Measurements from ENCODE around the gene RNF208. TPM values are rescaled to one million over a fixed set of nuclear protein-coding genes. Genes with fewer than 3 reads are reported as not detected.

RNF208 gene
- total RNA-seq, 5 donors from 2014 or later (not counting 1 experiment from before 2014, with no cell fraction given) = 0.56 to 1.6 (median 1.5) TPM

DNA sequence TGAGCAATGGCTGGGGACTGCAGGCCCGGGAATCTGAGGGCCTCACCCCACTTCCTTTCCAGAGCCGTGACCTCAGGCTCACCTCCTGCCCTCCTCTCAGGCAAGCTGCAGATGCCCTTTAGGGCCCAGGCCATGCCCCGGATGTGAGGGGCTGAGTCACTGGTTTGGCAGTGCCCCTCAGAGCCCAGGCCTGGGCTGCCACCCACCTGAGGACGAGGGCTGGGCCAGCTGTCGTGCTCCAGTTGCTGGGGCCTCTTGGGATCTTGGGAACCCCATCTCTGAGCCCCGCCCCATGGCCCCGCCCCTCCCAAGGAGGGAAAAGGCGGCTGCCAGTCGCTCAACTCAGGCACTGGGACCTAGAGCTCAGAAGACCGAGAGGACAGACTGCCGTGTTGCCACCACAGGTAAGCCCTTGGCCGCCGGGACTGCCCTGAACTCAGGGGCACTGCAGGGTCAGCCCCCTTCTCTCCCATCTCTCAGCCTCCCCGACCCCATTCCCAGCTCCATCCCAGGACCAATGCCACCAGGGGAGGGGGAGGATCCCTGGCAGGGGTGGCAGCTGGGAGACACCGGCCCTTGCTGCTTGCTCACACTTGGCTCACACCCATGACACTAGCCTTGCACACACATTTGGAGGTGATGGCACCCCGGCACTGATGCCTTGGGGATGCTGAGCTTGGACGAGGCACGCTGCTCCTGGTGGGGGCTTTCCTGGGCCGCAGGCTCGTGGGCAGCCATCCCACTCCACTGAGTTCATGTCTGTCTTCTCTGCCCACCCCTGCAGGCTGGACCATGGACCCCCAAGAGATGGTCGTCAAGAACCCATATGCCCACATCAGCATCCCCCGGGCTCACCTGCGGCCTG, 3.0 kb upstream of the RNF208 start, which contains the start of gene CYSRT1:
TSS of gene CYSRT1 (plus strand) at position 345 of the 865 bp plus-strand sequence. CDS start at position 793, 448 bp downstream.
- DNase-seq (no peak), ATAC-seq (replicated peaks in 1 of 4) (no peak)
- Histone ChIP-seq H3K36me3 (ENCODE audit: control insufficient read depth in 2 of 2, extremely low read depth in 1 of 2, insufficient read depth in 1 of 2, low read length in 1 of 2) (no peaks in the 10 kb centered on the region), H3K27ac (ENCODE audit: low read length) (peak within 1 kb of the TSS; percentile 83), H3K27me3 (replicated peaks in 1 of 2; ENCODE audit: control insufficient read depth in 2 of 2, extremely low read depth in 1 of 2, insufficient read depth in 2 of 2, low read length in 1 of 2) (peaks cover 0 to 42% of the 10 kb centered on the region in 2 experiments), H3K4me3 (ENCODE audit: control insufficient read depth in 1 of 2, extremely low read depth in 1 of 2, low read length in 1 of 2) (peak within 1 kb of the TSS; percentile 71 to 79), H3K9me3 (no peaks in the 10 kb centered on the region), H3K4me1 (ENCODE audit: control insufficient read depth in 1 of 2, extremely low read depth in 1 of 2, insufficient read depth in 2 of 2, low read length in 2 of 2) (peaks cover 2 to 37% of the 10 kb centered on the region in 2 experiments)
- Mint-ChIP-seq H3K27ac (peak within 1 kb of the TSS; percentile 67 to 80), H3K9me3 (no peaks in the 10 kb centered on the region), H3K4me1 (peaks cover 6 to 8% (median 7%) of the 10 kb centered on the region in 3 donors), H3K27me3 (peaks cover 4 to 6% of the 10 kb centered on the region in 2 donors), H3K36me3 (no peaks in the 10 kb centered on the region), H3K4me3 (peak within 1 kb of the TSS; percentile 71 to 80 (median 79))
- 71% methylated on average over 14 of the region's 23 CpGs for WGBS (ENCODE audit: insufficient coverage)
- ChIA-PET CTCF (interaction anchor here in 1 of 2 donors (1.1 kb wide), 1 partner anchor 129 kb away, joined by 4 read pairs; no protein-coding TSS in a partner anchor), POLR2A (interaction anchor here in 1 of 2 donors (1.2 kb wide), 1 partner anchor 16 kb away, joined by 4 read pairs; the partner anchor contains the start of gene TUBB4B)

DNA sequence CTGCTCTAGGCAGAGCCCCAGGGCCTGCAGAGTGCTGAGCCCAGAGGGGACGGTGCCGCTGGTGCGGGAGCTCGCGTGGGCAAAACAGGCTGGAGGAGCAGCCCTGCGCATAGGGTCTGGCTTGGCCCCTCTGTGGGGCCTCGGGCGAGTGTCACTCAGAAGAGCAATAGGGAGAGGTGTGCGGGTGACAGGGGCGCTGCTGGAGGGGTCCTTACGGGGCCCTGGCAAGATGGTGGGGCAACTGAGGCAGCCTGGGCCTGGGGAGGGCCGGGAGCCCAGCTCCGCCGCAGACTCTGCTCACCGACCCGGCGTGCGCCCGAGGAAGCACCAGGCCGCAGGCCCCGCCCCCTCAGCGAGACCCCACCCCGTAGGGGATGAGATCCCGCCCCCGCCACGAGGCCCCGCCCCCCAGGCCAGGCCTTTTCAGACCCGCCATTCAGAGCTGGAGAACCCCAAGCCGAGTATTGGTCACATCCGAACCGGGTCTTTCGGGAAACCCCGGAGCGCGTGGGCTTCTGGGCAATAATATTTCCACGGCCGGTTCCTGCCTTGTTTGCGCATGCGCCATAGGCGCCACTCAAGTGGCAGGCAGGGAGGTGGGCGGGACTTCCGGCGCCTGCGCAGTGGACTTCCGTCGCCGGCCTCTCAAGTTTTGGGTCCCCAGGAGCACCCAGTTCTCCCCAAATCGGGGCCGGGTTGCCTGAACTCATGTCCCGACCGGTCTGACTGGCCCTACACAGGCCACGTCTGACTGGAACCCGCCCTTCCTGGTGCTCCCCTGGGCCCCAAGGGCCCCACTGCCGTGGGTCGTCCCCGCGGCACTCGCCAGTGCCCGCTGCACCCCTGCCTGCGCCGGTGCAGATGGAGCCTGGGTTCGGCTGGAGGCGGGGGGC, 1.3 kb upstream of the RNF208 start:
- H3K36me3 ChIP-seq (ENCODE audit: control insufficient read depth in 2 of 2, extremely low read depth in 1 of 2, insufficient read depth in 1 of 2, low read length in 1 of 2) = no peaks in the 10 kb centered on the region
- peak overlapping the region; percentile 76 to 79 for H3K4me3 ChIP-seq (ENCODE audit: control insufficient read depth in 1 of 2, extremely low read depth in 1 of 2, low read length in 1 of 2)
- POLR2A ChIA-PET = interaction anchor here (0.6 to 2.4 kb wide), 7 partner anchors 9 to 431 kb away, joined by 3 to 16 read pairs (median 6); partner anchors contain the start of gene TUBB4B (in 1 of the 2)
- H3K27ac Mint-ChIP-seq = peak overlapping the region; percentile 67 to 80
- H3K36me3 Mint-ChIP-seq = no peaks in the 10 kb centered on the region
- peak overlapping the region; percentile 71 to 80 (median 79) for H3K4me3 Mint-ChIP-seq
- WGBS (ENCODE audit: insufficient coverage) = 1% methylated on average over 57 of the region's 63 CpGs
- peaks cover 0 to 27% of the 10 kb centered on the region in 2 experiments for H3K27me3 ChIP-seq (replicated peaks in 1 of 2; ENCODE audit: control insufficient read depth in 2 of 2, extremely low read depth in 1 of 2, insufficient read depth in 2 of 2, low read length in 1 of 2)
- peak; percentile 94 to 99 (median 98) for DNase-seq
- CTCF ChIA-PET = interaction anchor here in 1 of 2 donors (0.6 to 2.0 kb wide), 9 partner anchors 13 to 497 kb away, joined by 3 to 9 read pairs (median 5); no protein-coding TSS in a partner anchor
- no peaks in the 10 kb centered on the region for H3K9me3 ChIP-seq
- peaks cover 6 to 8% (median 7%) of the 10 kb centered on the region in 3 donors for H3K4me1 Mint-ChIP-seq
- ATAC-seq (replicated peaks in 1 of 4) = peak; percentile 91 to 94 (median 92)
- H3K27me3 Mint-ChIP-seq = peaks cover 3 to 4% of the 10 kb centered on the region in 2 donors
- peaks cover 2 to 37% of the 10 kb centered on the region in 2 experiments for H3K4me1 ChIP-seq (ENCODE audit: control insufficient read depth in 1 of 2, extremely low read depth in 1 of 2, insufficient read depth in 2 of 2, low read length in 2 of 2)
- no peaks in the 10 kb centered on the region for H3K9me3 Mint-ChIP-seq
- peak overlapping the region; percentile 83 for H3K27ac ChIP-seq (ENCODE audit: low read length)

DNA sequence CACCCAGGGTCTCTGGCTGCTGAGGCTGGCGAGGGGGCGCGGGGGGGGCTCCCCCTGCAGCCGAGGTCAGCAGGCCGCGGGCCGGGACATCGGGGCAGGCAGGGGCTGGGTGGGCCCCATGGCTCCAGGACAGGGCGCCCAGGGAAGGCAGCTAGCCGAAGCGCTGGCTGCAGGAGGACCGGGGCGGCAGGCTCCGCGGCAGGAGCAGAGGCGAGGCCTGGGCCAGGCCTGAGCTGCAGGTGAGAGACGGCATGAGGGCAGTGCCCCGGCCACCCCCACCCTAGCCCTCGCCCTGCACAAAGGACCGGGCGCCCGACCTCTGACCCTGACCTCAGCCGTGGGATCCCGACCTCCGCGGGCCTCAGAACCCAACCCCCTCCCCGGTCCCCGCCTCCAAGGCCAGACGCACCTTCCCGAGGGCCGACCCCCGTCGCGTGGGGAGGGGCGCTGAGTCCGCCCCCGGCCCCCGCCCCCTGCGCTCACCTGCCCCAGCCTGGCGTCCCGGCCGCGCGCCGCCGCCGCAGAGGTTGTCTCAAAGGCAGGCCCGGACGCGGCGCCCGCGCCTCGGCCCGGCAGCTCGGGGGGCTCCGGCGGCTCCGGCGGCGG, 431 bp downstream of the RNF208 start:
- peak in 1 of 35 experiments; percentile 36 for DNase-seq
- Mint-ChIP-seq H3K27me3 (no peaks in the 10 kb centered on the region), H3K36me3 (no peaks in the 10 kb centered on the region), H3K4me1 (peaks cover 0 to 5% (median 4%) of the 10 kb centered on the region in 3 donors), H3K4me3 (no peak overlapping the region), H3K27ac (no peak overlapping the region), H3K9me3 (no peaks in the 10 kb centered on the region)
- CTCF ChIA-PET = interaction anchor here in 1 of 2 donors (1.0 kb wide), 1 partner anchor 193 kb away, joined by 3 read pairs; no protein-coding TSS in a partner anchor
- ATAC-seq (replicated peaks in 1 of 4) = no peak
- no peak overlapping the region for H3K4me3 ChIP-seq (ENCODE audit: control insufficient read depth in 1 of 2, extremely low read depth in 1 of 2, low read length in 1 of 2)
- H3K9me3 ChIP-seq = no peaks in the 10 kb centered on the region
- WGBS (ENCODE audit: insufficient coverage) = 16% methylated on average over 60 of the region's 61 CpGs
- H3K27ac ChIP-seq (ENCODE audit: low read length) = no peak overlapping the region
- peaks cover 2 to 30% of the 10 kb centered on the region in 2 experiments for H3K4me1 ChIP-seq (ENCODE audit: control insufficient read depth in 1 of 2, extremely low read depth in 1 of 2, insufficient read depth in 2 of 2, low read length in 2 of 2)
- POLR2A ChIA-PET = interaction anchor here in 1 of 2 donors (1.0 kb wide), 1 partner anchor 15 kb away, joined by 3 read pairs; no protein-coding TSS in a partner anchor
- H3K27me3 ChIP-seq (replicated peaks in 1 of 2; ENCODE audit: control insufficient read depth in 2 of 2, extremely low read depth in 1 of 2, insufficient read depth in 2 of 2, low read length in 1 of 2) = peaks cover 0 to 14% of the 10 kb centered on the region in 2 experiments
- H3K36me3 ChIP-seq (ENCODE audit: control insufficient read depth in 2 of 2, extremely low read depth in 1 of 2, insufficient read depth in 1 of 2, low read length in 1 of 2) = no peaks in the 10 kb centered on the region

DNA sequence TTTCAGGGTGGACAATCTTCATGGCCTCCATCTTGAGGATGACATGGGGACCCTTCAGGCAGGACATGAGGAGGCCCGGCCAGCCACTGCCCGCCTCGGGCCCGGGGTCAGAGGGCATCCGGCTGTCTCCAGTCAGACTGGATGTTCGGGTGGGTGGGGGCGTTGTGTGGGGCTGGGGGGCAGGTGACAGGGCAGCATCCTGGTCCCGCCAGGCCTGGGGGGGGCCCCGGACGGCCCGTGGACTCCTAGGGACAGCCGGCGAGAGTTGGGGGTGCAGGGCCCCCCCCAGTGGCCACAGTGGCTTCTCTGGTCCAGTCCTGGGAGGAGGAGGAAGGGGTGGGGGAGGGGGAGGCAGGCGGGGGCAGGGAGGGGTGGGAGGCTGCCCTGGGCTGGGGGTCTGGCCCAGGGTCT, 940 bp downstream of the RNF208 start:
- Mint-ChIP-seq H3K4me3 (peak overlapping the region in 1 of 3 donors; percentile 55), H3K36me3 (no peaks in the 10 kb centered on the region), H3K4me1 (peaks cover 0 to 5% (median 4%) of the 10 kb centered on the region in 3 donors), H3K27me3 (no peaks in the 10 kb centered on the region), H3K27ac (no peak overlapping the region), H3K9me3 (no peaks in the 10 kb centered on the region)
- Histone ChIP-seq H3K27ac (ENCODE audit: low read length) (no peak overlapping the region), H3K4me3 (ENCODE audit: control insufficient read depth in 1 of 2, extremely low read depth in 1 of 2, low read length in 1 of 2) (no peak overlapping the region), H3K36me3 (ENCODE audit: control insufficient read depth in 2 of 2, extremely low read depth in 1 of 2, insufficient read depth in 1 of 2, low read length in 1 of 2) (no peaks in the 10 kb centered on the region), H3K4me1 (ENCODE audit: control insufficient read depth in 1 of 2, extremely low read depth in 1 of 2, insufficient read depth in 2 of 2, low read length in 2 of 2) (peaks cover 2 to 30% of the 10 kb centered on the region in 2 experiments), H3K27me3 (replicated peaks in 1 of 2; ENCODE audit: control insufficient read depth in 2 of 2, extremely low read depth in 1 of 2, insufficient read depth in 2 of 2, low read length in 1 of 2) (peaks cover 0 to 11% of the 10 kb centered on the region in 2 experiments), H3K9me3 (no peaks in the 10 kb centered on the region)
- no peak for ATAC-seq (replicated peaks in 1 of 4)
- CTCF ChIA-PET = no interaction called here
- no peak for DNase-seq
- WGBS (ENCODE audit: insufficient coverage) = 100% methylated on average over 1 of the region's 14 CpGs
- POLR2A ChIA-PET = no interaction called here

DNA sequence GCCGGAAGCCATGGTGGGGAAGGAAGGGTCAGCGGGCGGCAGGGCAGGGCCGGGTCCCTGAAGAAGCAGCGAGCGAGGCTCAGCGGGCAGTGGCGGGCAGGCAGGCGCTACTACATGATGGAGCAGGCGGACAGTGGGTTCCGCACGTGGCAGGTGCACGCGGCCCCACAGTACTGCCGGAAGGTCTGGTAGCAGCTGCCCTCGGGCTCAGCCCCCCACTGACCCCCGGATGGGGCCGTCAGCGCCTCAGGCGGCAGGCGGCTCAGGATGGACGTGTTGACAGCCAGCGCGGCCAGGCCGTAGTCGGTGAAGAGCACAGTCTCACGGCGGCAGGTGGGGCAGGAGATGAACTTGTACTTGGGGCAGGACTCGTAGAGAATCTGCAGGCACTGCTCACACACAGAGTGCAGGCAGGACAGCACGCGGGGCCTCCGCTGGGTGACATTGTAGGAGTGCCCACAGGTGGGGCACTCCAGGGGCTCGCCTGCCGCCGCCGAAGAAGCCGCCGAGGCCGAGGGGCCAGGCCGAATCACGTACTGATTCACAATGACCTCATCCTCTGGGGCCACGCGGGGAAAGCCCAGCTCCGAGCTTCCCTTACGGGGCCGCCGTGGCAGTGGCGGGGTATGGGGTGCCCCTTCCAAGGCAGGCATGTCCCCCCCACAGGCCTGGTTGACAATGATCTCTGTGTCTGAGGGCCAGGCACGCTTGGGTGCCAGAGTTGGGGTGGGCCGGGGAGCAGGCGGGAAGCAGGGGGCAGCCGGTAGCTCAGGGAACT, 1.5 kb downstream of the RNF208 start:
- H3K4me1 Mint-ChIP-seq = peaks cover 0 to 5% (median 4%) of the 10 kb centered on the region in 3 donors
- Histone ChIP-seq H3K27ac (ENCODE audit: low read length) (no peak overlapping the region), H3K4me3 (ENCODE audit: control insufficient read depth in 1 of 2, extremely low read depth in 1 of 2, low read length in 1 of 2) (no peak overlapping the region), H3K9me3 (no peaks in the 10 kb centered on the region), H3K27me3 (replicated peaks in 1 of 2; ENCODE audit: control insufficient read depth in 2 of 2, extremely low read depth in 1 of 2, insufficient read depth in 2 of 2, low read length in 1 of 2) (peaks cover 0 to 11% of the 10 kb centered on the region in 2 experiments), H3K36me3 (ENCODE audit: control insufficient read depth in 2 of 2, extremely low read depth in 1 of 2, insufficient read depth in 1 of 2, low read length in 1 of 2) (no peaks in the 10 kb centered on the region), H3K4me1 (ENCODE audit: control insufficient read depth in 1 of 2, extremely low read depth in 1 of 2, insufficient read depth in 2 of 2, low read length in 2 of 2) (peaks cover 2 to 29% of the 10 kb centered on the region in 2 experiments)
- ChIA-PET CTCF (no interaction called here), POLR2A (no interaction called here)
- WGBS (ENCODE audit: insufficient coverage) = 85% methylated on average over 40 of the region's 52 CpGs
- no peak for ATAC-seq (replicated peaks in 1 of 4)
- H3K27ac Mint-ChIP-seq = no peak overlapping the region
- no peaks in the 10 kb centered on the region for H3K27me3 Mint-ChIP-seq
- no peaks in the 10 kb centered on the region for H3K36me3 Mint-ChIP-seq
- DNase-seq = no peak
- H3K9me3 Mint-ChIP-seq = no peaks in the 10 kb centered on the region
- peak overlapping the region in 2 of 3 donors; percentile 55 for H3K4me3 Mint-ChIP-seq
